NCI-H2107 treated with DMSO at 0.1 percent for 48 hours (cell line): Measurements from ENCODE around the gene NEMP2.
A peak's percentile ranks its signal among the peaks of the same experiment; 100 is the strongest.

Source experiments
- DNase-seq: peaks from one replicate; lab custom pipeline; 2025; ENCODE audit not compliant: unreplicated experiment; lab: John Stamatoyannopoulos, UW

The NEMP2 gene

DNA sequence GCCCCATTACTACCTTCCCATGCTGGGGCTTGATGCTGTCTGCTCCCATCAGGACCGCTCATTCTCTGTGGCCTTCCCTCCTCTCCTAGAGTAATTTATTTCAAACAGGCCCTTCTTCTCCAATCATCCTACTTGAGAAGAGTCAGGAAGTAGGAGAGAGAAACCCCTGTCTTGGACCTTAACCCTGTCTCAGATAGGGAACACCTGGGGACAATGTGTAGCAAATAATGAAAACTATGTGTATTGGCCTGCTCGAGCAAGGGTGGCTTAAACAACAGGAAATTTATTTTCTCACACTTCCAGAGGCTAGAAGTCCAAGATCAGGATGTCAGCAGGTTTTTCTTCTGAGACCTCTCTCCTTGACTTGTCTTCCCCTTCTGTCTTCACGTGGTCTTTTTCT is 26.6 kb upstream of the NEMP2 start:
- DNase-seq, result no peak

- DNase-seq, result peak; percentile 13
These were observed 20.0 kb upstream of the NEMP2 start for GRCh38 chr2:190554357-190555006.

DNA sequence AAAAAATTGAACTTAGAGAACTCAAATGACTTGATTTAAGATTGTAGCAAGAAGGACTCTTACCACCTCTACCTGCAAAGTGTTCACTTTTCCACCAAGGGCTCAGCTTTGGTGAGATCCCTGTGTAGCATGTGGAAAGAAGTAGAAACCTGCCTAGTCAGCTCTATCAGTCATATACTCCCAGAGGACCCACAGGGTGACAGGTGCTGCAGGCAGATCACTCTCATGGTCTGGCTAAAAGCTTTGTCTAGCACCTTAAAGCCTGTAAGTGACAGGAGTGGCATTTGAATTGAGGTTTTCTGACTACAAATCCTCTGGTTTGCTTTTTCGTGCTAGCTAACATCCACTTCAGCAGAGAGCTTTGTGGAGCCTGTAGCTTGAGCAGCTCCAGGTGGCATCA is 18.7 kb upstream of the NEMP2 start:
- peak; percentile 89 for DNase-seq

- no peak for DNase-seq
These were observed 17.4 kb upstream of the NEMP2 start for GRCh38 chr2:190551928-190552327.

DNA sequence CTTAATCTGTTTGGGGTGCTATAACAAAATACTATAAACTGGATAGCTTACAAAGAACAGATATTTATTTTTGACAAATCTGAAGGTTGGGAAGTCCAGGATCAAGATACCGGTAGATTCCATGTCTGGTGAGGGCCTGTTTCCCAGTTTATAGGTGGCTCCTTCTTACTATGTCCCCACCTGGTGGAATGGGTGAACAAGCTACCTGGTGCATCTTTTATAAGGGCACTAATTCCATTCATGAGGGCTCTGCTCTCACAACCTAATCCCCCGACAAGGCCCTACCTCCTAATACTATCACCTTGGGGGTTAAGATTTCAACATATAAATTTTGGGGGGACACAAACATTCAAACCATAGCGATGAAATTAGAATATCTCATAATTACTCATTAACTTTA is 15.6 kb upstream of the NEMP2 start:
- DNase-seq, result no peak

DNA sequence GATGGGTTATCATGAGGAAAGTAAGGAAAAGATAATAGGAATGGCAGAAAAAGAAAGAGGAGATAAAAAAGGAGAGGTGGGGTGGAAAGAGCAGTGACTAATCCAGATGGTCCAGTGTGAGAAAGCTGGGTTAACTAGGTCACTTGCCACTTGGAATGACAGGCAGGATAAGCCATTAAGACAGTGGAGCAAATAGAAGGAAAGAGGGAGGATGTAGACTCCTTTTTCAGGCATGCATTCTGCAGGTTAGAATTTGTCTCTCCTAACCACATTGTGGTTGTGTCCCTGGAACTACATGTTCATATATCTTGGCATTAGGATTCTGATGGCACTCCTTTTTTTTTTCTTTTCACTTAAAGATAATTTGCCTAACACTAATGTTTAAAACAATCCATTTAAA is 13.4 kb upstream of the NEMP2 start:
- no peak for DNase-seq

DNA sequence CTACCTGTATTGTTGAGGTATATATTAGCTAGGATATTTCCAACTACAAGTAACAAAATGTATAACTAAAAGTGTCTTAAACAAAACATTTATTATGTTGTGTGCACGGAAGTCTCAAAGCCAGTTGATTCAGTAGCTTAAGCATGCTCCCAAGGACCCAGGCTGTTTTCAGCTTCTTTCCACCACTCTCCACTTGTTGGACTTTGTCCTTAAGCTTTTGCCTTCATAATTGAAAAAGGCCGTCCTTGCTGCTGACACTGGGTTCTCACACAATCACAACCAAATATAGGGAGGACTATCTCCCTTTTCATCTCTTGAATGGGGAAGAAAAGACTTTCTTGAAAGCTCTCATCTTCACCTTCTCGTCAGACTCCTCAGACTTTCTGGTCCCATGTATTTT is 12.2 kb upstream of the NEMP2 start:
- no peak for DNase-seq

DNA sequence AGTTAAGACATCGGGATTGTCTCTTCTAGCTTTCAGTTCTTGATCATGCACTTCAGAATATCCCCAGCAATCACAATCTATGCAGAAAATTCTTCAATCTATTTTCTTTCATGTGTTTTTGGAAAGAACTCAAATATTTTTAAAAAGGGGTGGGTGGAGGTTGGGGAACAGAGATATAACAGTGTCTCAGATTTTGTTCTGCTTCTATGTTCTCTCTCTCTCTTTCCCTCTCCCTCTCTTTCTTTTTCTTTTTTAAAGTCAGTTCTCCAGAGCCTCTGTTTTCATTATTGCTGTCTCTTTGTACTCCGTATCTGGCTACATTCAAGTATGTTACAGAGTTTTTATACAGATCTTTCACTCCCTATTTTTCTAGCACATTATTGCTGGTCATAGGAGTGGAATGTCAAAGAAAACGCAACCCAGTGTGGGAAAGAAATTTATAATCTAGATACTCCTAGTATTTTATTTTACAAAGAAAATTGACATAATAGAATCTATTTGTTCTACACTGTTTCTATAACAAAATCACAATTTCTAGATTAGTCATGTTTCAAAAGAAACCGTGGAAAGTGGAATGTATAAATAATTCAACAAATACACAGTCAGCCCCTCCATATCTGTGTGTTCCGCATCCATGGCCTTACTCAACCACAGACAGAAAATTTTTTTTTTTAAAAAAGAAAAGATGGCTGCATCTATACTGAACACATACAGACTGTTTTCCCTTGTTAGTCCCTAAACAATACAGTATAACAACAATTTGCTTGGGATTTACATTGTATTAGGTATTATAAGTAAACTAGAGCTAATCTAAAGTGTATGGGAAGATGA is 11.2 kb upstream of the NEMP2 start:
- no peak for DNase-seq

- no peak for DNase-seq
These were observed 10.6 kb upstream of the NEMP2 start for GRCh38 chr2:190545093-190545492.

DNA sequence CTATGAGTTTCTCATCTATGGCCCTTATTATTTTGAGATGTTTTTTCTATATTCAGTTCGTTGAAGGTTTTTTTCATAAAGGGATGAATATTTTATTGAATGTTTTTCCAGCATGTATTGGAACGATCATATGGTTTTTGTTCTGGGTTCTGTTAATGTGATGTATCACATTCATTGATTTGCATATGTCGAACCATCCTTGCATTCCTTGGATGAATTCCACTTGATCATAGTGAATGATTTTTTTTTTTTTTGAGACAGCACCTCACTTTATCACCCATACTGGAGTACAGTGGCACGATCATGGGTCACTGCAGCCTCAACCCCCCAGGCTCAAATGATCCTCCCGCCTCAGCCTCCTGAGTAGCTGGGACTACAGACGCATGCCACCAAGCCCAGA is 5.5 kb upstream of the NEMP2 start:
- no peak for DNase-seq

- DNase-seq, result no peak
These were observed 3.7 kb upstream of the NEMP2 start for GRCh38 chr2:190538201-190538600.

DNA sequence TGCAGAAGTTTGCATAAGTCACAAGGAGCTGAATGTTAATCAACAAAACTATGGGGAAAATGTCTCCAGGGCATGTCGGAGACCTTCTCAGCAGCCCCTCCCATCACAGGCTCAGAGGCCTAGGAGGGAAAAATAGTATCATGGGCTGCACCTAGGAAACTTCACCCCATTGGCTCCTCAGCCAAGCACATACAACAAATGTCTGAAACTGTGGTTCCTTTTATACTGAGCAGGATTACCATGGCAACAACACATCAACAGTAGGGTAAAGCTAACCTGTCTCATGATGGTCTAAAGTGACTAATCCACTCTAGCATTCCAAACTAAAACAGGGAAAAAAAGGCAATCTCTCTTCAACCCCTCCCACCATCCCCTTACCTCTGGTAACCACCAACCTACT is 3.2 kb upstream of the NEMP2 start:
- no peak for DNase-seq

- DNase-seq, result no peak
These were observed 1.1 kb upstream of the NEMP2 start for GRCh38 chr2:190535586-190535985.

DNA sequence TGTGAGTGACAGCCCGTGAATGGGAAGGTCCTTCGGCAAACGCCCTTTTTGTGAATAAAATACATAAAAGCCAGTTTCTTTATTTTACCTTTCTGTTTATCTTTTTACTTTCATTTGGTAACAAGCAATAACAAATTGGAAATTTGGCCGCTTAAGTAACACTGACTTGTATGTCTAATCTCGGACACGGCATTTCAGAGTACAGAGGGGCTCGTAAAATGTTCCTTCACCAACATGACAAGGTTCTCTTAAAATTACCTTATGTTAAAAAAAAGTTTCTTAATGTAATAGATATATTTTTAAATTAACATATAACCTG is 558 bp upstream of the NEMP2 start:
- no peak for DNase-seq

DNA sequence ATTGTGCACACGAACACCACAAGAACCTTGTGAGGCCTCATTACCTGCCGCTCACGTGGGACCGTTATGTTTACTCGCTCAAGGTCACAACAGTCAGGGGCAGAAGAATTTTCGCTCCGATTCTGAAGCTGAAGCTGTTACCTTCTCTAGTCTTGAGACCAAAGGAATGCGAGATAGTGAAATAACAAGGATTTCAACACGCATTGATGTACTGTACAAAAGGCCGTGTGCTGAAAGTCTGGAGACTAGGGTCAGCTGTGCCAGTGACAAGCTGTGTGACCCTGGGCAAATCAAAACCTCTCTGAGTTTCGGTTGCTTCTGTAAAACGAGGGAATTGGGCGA is 583 bp downstream of the NEMP2 start:
- DNase-seq, result no peak

DNA sequence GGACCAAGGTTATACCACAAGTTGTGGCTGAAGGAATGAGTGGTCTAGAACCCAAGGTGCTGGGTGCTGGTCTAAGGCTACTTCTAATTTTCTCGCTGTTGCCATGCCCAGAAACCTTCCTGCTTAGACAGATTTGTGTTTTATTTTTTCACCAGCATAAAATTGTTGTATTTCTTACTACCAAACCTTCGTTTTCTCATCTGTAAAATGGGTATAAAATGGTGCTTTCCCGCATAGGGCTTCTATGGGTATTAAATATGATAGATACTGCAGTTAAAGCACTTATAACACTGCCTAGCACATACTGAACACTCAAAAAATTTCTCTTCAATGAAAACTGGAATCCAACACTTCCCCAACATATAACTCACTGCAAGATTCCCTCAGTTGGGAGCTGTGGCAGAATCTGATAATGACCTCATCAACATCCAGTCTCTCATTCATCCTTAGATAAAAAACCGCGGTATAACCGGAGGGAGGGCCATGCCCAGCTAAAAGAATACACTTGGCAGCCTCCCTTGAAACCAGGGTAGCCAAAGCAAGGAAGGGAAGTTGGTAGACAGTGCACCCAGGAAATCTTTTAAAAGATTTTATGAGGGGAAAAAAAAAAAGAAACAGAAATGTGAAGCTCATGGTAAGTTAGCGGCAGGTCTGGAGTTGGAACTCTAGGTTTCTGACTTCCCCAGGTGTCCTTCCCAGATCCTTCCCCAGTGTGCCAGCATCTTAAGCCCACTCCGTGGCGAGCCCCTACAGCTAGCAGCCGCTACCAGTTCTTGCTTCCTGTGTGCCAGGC is 1.2 kb downstream of the NEMP2 start:
- no peak for DNase-seq

DNA sequence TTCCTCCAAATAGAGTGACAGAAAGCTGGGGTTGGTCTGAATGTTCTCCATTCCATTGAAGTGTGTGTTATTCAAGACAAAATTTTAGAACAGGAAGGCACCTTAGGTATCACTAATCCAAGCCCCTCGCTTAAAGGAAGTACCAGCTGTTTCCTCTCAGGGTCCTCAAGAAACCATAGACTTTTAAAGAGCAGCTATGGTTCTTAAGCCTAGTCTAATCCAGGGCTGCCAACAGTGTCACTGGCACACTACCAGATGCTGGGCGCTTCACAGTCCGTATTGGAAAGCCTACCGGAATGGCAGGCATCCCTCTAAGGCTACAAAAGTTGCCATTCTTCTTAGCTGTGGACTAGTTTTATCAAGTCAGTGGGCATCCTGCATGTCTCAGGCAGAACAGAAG is 1.9 kb downstream of the NEMP2 start:
- DNase-seq, result no peak

- no peak for DNase-seq
These were observed 4.1 kb downstream of the NEMP2 start for GRCh38 chr2:190530248-190530900.

- no peak for DNase-seq
These were observed 4.9 kb downstream of the NEMP2 start for GRCh38 chr2:190529486-190530247.

DNA sequence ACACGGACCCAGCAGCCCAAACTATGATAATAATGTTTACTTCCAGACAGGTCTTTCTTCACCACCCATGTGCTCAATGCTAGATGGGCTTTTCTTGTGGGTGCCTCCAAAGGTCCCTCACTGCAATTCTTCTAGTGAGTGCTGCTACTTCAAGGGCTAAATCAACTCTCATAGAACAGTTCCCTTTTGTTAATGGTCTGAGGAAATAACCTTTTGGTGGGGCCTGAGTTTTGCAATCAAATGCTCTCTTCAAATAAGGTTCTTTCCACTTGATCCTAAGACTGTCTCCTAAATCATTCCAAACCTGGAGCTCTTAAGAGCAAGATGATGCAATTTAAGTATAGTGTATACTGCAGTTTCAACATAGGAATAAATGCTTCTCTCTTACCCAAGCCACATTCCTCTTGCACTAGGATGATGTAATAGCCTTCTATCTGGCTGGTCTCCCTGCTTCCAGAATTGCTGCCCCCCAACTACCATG is 6.0 kb downstream of the NEMP2 start:
- no peak for DNase-seq

DNA sequence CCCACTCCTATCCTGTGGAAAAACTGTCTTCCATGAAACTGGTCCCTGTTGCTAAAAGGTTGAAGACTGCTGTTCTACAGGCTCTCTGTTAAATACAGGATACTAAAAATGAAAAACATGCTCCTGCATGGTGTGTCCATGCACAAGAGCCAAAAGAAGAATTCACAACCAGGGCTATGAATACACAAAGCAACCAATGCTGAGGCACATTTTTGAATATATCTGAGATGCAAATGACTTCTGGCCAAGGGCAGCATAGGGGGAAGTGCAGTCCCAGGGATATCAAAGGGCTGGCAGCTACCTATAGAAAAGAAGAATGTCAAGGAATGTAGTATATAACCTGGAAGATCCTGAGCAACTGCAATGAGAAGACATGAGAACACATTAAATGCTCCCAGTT is 6.6 kb downstream of the NEMP2 start:
- no peak for DNase-seq
